HuH-7 (cell line): ENCODE data around the gene LAMA4.
A peak's percentile ranks its signal among the peaks of the same experiment; 100 is the strongest.

Experiments
- DNase-seq: peaks from one replicate; pipeline ENCODE4 v3.0.0; 2011; ENCODE audit warnings: low spot score

LAMA4 gene

GRCh38 chr6:112279031-112279935 lies 24.9 kb upstream of the LAMA4 start:
- DNase-seq = no peak

- no peak for DNase-seq
These were observed 21.0 kb upstream of the LAMA4 start for GRCh38 chr6:112275365-112275764.

- no peak for DNase-seq
These were observed 20.4 kb upstream of the LAMA4 start for GRCh38 chr6:112274774-112275173.

GRCh38 chr6:112272799-112273198 lies 18.4 kb upstream of the LAMA4 start:
- no peak for DNase-seq

- no peak for DNase-seq
These were observed 16.4 kb upstream of the LAMA4 start for GRCh38 chr6:112270756-112271155.

GRCh38 chr6:112269979-112270566 lies 15.7 kb upstream of the LAMA4 start:
- DNase-seq = no peak

- DNase-seq = no peak
These were observed 14.7 kb upstream of the LAMA4 start for GRCh38 chr6:112269114-112269513.

GRCh38 chr6:112268654-112269053 lies 14.3 kb upstream of the LAMA4 start:
- DNase-seq = no peak

- DNase-seq = no peak
These were observed 13.7 kb upstream of the LAMA4 start for GRCh38 chr6:112268019-112268418.

- DNase-seq = no peak
These were observed 12.0 kb upstream of the LAMA4 start for GRCh38 chr6:112266331-112266730.

- DNase-seq = no peak
These were observed 4.9 kb upstream of the LAMA4 start for GRCh38 chr6:112259337-112259675.

- DNase-seq = no peak
These were observed 4.4 kb upstream of the LAMA4 start for GRCh38 chr6:112258642-112259336.

- no peak for DNase-seq
These were observed 3.0 kb upstream of the LAMA4 start for GRCh38 chr6:112257178-112257855.

GRCh38 chr6:112254921-112255320 lies 554 bp upstream of the LAMA4 start:
- DNase-seq = no peak

- DNase-seq = peak; percentile 48
These were observed 898 bp downstream of the LAMA4 start for GRCh38 chr6:112253498-112253840.

- DNase-seq = no peak
These were observed 1.5 kb downstream of the LAMA4 start for GRCh38 chr6:112252571-112253497.

GRCh38 chr6:112251171-112251875 lies 3.0 kb downstream of the LAMA4 start:
- no peak for DNase-seq

- no peak for DNase-seq
These were observed 4.9 kb downstream of the LAMA4 start for GRCh38 chr6:112249489-112249888.

GRCh38 chr6:112247275-112247674 lies 7.1 kb downstream of the LAMA4 start:
- DNase-seq = no peak

- no peak for DNase-seq
These were observed 8.7 kb downstream of the LAMA4 start for GRCh38 chr6:112245511-112246203.
